GM19438 (cell line): ENCODE results near the gene STRBP.
"Not testable (repeated sequence)": the region's sequence is repeated elsewhere in the genome, so short reads cannot be mapped to it uniquely, and the experiment has no call there.

Experiments used
- ATAC-seq: cut with Tn5 transposase; IDR thresholded peaks from one replicate; pipeline ENCODE4 v1.9.1; 2021; ENCODE audit warnings: low read depth; ENCODE audit not compliant: unreplicated experiment

The STRBP gene

DNA sequence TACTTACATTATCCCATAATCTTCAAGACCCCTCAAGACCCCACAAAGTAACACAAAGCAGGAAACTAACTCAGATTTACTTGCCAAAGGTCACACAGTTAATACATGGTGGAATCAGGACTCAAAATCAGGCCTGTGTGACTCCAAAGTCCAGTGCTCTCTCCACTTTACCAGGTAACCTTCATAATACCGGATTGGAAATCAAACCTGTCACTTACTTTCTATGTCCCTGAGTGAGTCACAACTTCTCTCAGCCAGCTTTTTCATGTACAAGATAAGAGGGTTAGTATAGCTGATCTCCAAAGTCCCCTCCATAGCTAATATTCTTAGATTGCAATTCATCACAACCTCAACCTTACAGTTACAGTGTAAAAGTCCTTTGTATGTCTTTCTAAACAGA is 17.1 kb downstream of the STRBP start:
- no peak for ATAC-seq

DNA sequence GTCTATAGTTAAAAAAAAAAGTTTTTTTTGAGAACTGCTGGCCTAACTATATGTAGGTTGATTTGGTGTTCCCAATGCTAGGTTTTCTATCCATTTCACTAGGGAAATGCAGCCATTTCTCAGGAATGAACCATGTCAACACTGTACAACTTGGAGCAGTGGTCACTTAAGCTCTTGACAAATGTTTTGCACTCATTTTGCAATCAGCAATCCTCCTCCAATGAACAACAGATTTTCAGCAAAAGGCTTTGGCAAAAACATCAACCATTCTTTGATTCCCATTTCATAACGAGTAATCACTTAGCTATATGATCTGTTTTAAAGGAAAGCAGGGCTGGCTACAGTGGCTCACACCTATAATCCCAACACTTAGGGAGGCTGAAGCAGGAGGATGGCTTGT is 17.9 kb downstream of the STRBP start:
- no peak for ATAC-seq

DNA sequence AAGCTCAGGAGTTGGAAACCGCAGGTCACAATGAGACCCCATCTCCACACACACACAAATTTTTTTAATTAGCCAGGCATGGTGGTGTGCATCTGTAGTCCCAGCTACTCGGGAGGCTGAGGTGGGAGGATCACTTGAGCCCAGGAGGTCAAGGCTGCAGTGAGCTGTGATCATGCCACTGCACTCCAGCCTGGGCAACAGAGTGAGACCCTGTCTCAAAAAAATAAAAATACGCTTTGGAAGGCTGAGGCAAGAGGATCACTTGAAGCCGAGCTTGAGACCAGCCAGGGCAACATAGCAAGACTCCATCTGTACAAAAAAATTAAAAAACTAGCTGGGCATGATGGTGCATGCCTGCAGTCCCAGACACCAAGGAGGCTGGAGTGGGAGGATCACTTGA is 19.2 kb downstream of the STRBP start:
- not testable (repeated sequence) for ATAC-seq

DNA sequence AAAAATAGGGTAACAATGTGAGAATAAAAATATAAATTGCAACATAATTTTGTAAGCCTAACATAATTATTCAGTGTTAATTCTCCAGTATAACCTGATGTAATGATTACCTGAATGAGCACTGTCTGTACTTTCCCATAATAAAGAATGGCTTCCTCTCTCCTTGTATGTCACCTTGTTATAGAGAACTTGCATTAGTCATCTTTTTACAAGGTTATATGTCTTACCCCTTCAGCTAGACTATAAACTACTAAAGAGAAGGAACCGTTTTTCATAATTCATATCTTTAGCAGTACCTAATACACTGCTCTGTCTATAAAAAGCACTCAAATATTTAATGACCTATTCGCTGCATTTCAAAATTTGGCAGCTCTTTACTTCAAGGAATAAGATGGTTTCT is 19.8 kb downstream of the STRBP start:
- no peak for ATAC-seq

DNA sequence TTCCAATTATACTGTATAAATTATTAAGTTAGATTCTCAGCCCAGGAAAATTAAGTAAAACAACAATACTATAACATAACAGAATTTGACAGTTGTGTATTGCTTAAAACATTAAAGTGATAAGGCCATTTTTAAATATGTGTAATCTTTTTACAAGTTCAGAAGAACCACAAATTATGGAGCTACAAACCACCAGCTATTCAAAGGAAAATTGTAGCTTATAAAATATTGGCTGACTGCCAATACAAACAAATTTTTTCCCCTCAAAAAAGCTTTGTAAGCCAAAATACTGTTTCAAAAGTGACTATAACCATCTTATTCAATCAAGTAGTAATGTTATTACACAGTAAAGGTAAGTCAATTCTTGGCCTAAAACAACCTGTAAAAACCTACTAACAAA is 21.9 kb downstream of the STRBP start:
- no peak for ATAC-seq

DNA sequence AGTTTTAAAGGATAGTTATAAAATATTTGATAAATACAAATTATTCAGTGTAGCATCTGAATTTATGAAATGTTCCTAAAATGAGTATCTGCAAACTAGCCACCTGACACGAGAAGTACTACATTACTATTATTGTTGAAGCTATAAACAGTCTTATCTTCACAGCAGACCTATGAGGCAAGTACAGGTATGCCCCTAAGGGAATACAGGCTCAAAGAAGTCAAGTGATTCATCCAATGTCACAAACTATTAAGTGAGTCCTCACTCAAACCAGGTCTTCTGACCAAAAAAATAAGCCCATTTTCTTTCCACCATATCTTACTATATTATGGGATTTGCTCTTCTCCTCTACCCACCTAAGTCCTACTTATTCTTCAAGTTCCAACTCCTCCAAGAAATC is 28.7 kb downstream of the STRBP start:
- no peak for ATAC-seq

DNA sequence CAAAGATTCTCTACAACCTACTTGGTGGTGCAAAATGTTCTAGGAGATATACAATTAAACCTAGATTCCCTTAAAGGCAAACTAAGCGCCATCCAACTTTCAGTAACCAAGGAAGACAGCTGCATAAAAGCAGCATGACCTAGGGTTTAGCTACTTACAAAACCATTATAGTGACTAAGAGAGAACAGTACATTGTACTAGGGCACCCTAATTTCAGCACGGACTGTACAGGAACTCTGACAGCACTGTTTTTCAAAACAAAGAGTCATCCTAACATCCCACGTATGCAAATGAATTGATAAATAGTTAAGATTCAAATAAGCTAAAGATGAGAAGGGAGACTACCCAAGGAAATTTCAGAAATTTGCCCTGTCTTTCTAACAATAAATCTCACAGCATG is 30.0 kb downstream of the STRBP start:
- no peak for ATAC-seq

DNA sequence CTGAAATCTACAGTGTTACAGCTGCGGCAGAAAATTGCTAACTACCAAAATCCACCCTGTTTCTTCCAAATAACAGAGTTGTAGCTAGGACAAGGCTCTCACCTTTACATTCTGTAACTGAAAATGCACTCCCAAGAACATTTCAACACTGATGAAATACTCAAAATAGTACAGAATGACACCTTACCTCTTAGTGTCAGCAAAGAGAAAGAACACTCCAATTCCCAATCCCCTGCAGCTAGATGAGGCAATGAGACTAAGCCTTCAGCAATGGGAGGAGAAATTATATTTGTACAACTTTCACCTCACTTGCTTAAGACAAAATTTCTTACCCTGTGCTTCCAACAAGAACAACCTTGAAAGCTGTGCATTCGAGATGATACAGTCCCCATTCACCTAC is 31.2 kb downstream of the STRBP start:
- ATAC-seq, result no peak

DNA sequence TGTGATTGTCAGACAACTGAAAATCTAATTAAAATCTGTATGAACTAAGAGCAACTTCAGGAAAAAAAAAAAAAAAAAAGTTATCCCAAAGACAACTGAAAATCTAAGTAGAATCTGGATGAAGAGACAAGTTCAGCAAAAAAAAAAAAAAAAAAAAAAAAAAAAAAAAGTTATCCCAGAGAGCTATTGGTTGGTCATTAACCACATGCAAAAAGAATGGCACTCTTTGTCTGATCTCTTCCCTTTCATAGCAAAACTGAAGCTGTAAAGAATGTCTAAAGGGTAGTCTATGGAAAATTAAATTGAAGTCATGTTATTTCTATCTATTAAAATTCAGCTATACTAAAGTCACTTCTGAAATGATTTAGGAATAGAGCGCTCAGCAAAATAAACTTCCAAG is 32.9 kb downstream of the STRBP start:
- no peak for ATAC-seq

DNA sequence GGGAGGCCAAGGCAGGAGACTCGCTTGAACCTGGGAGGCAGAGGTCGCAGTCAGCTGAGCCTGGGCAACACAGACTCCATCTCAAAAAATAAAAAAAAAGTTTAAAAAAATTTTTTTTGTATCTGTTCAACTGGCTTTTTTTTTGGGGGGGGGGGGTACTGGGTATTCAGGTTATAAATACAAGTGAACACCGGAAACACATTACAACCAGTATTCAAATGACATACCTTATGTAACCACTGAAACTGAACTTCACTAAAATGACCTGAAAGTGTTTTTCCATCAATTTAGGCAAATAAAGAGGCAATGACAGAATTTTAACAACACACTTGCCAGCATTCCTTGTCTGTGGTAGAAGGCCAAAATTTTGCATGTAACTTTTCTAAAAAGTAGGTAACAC is 33.5 kb downstream of the STRBP start:
- no peak for ATAC-seq

DNA sequence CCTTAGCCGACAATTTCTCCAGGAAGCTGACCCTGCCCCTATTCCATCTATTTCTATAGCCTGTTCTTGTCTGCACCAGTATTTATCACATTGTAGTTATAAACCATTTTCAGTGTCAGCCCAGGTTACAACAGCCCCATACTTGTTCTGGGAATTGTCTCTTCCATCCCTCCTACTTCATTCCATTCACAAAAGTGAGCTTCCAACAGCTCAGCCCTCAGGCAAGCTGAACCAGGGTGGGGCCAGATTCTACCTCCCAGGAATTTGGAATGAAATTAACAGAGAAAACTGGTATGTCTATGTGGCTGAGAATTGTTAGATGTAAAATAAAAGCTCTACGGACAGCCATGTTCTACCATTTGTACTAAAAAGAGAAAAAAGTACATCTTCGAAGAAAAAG is 36.1 kb downstream of the STRBP start:
- ATAC-seq, result no peak

DNA sequence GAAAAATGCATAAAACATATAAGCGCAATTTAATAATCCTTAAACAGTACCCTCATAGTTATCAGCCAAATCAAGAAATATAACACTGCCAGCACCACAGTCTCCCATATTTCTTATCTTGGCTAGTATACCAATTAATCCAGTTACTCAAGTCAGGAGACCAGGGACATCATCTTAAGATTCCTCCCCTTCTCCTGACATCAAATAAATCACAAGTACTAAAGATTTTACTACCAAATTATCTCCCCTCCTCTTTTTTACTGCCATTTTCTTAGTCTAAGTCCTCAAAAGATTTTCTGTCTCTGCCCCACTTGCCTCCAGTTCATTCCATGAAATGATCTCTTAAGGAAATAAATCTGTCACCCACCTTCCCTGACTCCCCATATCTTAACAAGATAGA is 37.0 kb downstream of the STRBP start:
- ATAC-seq, result no peak

DNA sequence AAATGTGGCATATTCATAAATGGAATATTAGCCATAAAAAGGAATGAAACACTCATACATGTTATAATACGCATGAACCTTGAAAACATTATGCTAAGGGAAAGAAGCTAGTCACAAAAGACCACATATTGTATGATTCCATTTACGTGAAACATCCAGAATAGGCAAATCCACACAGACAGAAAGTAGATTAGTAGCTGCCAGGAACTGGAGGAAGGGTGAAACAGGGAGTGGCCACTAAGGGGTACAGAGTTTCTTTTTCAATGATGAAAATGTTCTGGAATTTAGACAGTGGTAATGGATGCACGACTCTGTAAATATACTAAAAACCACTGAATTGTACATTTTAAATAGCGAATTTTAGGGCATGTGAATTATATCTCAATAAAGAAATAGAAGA is 39.4 kb downstream of the STRBP start:
- no peak for ATAC-seq

DNA sequence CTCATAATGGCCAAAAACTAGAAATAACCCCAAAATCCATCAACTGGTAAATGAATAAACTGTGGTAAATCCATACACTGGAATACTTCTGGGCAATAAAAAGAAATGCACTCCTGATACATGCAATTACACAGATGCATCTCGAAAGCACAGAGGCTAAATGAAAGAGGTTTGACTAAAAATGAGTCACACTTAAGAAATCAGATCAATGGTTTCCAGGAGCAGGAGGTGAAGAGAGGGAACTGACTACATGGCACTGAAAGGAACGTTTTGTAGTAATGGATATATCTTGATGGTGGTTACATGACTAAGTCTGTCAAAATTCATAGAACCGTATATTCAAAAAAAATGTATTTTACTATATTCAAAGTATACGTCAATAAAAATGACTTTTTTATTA is 42.4 kb downstream of the STRBP start:
- no peak for ATAC-seq

DNA sequence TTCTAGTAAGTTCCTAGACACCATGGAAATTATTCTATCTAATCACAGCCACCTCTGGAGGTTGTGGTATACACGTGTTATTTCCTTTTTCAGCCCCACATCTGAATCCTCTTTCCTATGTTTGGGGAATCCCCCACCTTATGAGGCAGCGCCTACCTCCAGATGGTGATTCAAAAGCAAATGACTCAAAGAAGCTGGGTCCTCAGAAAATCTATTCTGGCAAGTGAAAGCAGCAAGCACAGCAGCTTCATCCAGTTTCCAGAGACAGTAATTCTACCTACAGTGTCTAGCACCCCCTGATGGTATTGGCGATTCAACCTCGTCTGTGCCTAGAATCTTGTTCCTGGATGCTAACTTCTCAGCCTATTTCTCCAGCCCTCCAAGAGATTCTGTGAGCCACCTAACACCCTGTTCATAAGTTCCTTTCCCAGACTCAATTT is 43.0 kb downstream of the STRBP start:
- ATAC-seq, result peak; percentile 92

DNA sequence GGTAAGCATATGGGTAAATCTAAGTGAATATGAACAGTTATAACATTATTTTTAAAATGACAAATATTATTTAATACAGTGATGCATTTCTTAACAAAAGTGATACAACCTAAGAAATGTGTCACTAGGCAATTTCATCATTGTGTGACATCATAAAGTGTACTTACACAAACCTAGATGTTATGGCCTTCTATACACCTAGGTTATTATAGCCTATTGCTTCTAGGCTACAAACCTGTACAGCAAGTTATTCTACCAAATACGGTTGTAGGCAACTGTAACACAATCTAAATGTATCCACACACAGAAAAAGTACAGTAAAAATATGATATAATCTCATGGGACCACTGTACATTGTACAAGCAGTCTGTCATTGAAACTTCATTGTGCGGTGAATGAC is 48.3 kb downstream of the STRBP start:
- ATAC-seq, result no peak

DNA sequence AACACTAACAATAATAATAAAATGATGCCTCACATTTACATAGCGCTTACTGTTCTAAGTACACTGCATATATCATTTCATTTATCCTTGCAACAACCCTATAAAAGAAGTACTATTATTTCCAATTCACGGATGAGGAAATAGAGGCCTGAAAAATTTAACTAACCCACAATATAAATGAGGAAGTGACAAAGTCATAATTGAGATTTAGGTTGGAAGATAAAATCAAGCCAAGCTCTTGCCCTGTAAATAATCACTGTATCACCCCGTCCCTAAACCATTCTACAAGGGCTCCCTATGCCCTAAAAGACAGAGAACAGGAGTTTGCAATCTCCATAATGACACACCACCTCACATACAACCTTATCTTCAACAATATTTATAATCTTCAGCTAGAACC is 49.6 kb downstream of the STRBP start:
- no peak for ATAC-seq

DNA sequence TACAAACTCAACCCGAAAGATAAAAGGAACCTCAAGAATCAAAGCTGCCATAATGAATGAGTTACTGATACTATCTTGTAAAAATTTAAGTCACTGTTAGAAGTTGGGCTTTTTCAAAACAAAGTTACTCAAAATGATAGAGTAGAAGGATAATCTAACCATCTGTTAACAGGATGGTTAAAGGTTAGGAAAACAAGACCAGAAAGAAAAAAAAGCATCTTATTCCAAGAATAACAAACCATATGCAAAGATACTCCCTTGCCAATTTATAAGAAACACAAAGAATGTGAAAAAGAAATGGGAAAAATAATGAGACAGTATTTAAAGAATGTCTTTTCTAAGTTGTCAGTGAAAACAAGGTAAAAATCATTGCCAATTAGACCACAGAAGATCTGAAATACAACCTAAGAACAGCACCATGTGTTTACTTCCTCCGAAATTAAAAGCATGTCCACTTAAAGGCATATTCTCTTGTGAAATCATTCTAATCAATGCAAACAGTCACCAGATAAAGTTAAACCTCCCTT is 51.2 kb downstream of the STRBP start:
- no peak for ATAC-seq

DNA sequence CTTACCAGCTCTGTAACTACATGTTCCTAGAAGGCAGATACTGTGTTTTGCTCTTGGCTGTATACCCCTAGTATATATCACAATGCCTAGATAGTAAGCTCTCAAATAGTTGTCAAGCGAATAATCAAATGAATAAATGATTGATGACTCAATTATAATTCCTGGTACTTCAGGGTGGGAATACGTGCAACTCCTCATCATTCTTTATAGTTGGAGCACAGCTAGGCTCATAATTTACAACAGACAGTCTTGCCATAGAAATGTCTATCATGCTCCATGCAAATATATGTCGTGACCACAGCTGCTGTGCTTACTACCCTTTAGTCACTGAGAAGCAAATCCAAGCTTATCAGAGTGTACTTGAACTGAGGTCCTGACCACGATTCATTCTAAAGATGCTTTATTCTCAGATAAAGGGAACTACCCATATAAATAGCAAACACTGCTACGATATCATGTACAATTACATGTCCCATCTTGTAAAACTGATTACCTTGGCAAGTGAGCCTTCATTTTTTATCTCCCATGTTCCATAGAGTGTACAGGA is 52.1 kb downstream of the STRBP start:
- no peak for ATAC-seq

DNA sequence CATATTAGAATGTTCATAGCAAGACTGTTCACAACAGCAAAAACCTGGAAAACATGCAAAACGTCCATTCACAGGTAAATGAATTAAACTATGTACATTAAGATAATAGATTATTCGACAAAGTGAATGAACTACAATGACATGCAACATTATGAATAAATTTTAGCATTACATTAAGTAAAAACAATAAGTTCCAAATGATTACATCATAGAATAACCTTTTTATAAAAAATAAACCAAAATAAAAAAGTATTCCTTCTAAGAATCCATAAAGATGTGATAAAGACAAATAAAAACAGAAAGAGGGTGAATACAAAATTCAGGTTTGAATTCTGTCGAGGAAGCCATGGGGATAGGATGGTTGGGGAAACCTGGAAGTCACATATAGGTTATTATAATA is 57.3 kb downstream of the STRBP start:
- ATAC-seq, result no peak

DNA sequence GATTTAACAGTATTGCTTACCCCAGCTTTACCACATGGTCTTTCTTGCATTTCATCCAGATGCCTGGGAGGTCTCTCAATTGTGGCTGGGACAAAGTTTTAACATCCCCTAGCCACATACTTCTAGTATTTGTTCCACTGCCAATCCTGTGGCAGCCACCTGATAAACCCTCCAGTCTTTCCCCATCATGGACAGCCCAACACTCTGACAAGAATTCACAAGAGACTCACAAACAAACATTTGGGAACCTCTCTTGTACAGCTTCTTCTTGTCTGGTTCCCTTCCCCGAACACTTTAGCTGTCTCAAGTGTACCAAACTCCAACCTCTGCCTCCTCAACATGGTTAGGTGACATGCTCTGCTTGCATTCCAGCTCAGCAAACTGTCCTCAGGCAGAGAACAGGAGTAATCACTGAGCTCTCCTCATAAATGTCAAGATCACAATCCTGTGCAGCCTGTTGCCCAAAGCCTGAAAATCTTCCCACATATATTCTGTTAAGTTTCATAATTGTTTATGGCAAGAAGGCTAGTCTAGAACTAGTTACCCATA is 59.7 kb downstream of the STRBP start:
- no peak for ATAC-seq

DNA sequence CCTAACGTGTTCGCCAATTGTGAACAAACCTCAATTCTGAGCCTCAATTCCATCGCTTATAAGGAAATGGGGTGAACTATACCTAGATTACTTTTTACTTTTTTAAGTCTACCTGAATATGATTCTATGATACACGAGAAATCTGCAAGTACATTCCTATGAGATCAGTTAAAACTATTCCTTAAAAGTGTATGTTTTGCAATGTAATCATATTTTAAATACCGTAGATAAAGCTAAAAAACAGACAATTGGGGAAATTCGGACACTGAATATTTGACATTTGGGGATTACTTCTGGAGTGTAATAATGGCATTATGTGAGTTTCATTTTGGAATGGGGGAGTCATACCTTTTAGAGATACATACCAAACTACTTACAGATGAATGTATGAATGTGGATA is 62.3 kb downstream of the STRBP start:
- ATAC-seq, result no peak

DNA sequence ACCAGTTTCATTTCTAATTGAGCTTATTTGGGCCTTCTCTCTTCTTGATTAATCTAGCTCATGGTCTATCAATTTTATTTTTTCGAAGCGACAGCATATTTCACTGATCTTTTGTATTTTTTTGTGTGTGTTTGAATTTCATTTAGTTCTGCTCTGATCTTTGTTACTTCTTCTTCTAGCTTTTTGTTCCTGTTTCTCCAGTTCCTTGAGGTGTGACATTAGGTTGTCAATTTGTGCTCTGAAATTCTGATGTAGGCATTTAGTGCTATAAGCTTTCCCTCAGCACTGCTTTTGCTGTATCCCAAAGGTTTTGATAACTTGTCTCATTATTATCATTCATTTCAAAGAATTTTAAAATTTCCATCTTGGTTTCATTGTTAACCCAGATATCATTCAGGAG is 67.3 kb downstream of the STRBP start:
- no peak for ATAC-seq
